Measurements from ENCODE around the gene CREB5. TPM values are rescaled to one million over a fixed set of nuclear protein-coding genes. Genes with fewer than 3 reads are reported as not detected.

CREB5 gene
- polyA plus RNA-seq, 1 donor from 2014 or later: 3.7 TPM

GRCh38 chr7:28571405-28571804 is 159.1 kb downstream of the CREB5 start:
- no peak overlapping the region for H3K9ac ChIP-seq (ENCODE audit: low read length)
- no peaks in the 10 kb centered on the region for H3K27me3 ChIP-seq (ENCODE audit: insufficient read depth, low read depth, low read length)
- H3K36me3 ChIP-seq (ENCODE audit: insufficient read depth, low read length): no peaks in the 10 kb centered on the region
- TF ChIP-seq RAD21 (conservative IDR thresholded peaks at IDR 0.05): no peak
- no peak for TF ChIP-seq SMC3 (conservative IDR thresholded peaks at IDR 0.05; ENCODE audit: poor library complexity)
- TF ChIP-seq TAF1 (IDR thresholded peaks at IDR 0.05; ENCODE audit: low read depth): no peak
- TF ChIP-seq EP300 (conservative IDR thresholded peaks at IDR 0.05; ENCODE audit: poor library complexity, severe bottlenecking): no peak
- TF ChIP-seq POLR2AphosphoS5 (IDR thresholded peaks at IDR 0.05): no peak
- TF ChIP-seq MXI1 (conservative IDR thresholded peaks at IDR 0.05; ENCODE audit: poor library complexity, severe bottlenecking): no peak
- no peak for TF ChIP-seq EZH2 (IDR thresholded peaks at IDR 0.05; ENCODE audit: borderline replicate concordance, insufficient read depth, low read length, poor library complexity, severe bottlenecking)
- TF ChIP-seq REST (IDR thresholded peaks at IDR 0.05; ENCODE audit: borderline replicate concordance): no peak
- no peak for TF ChIP-seq CTCF (IDR thresholded peaks at IDR 0.05; ENCODE audit: poor library complexity, severe bottlenecking)
- no peaks in the 10 kb centered on the region for H4K20me1 ChIP-seq (ENCODE audit: insufficient read depth)
- H3F3A ChIP-seq (ENCODE audit: insufficient read depth, low read length, poor library complexity, severe bottlenecking): no peaks in the 10 kb centered on the region
- no peak overlapping the region for H3K4me3 ChIP-seq (ENCODE audit: low read length)
- no peaks in the 10 kb centered on the region for H3K79me2 ChIP-seq (replicated peaks; ENCODE audit: insufficient read depth, low read length)
- H3K9me3 ChIP-seq (ENCODE audit: low read length): no peaks in the 10 kb centered on the region
- H3K9me2 ChIP-seq (ENCODE audit: insufficient read depth, low read length): no peaks in the 10 kb centered on the region
- no peak overlapping the region for H3K4me2 ChIP-seq (ENCODE audit: low read length)
- no peak overlapping the region for H2AFZ ChIP-seq (ENCODE audit: low read depth, low read length)
- H3K27ac ChIP-seq (ENCODE audit: low read length): no peak overlapping the region

- Histone ChIP-seq H3K9me3 (ENCODE audit: low read length) (no peaks in the 10 kb centered on the region), H3K79me2 (replicated peaks; ENCODE audit: insufficient read depth, low read length) (no peaks in the 10 kb centered on the region), H3K4me3 (ENCODE audit: low read length) (no peak overlapping the region), H4K20me1 (ENCODE audit: insufficient read depth) (no peaks in the 10 kb centered on the region), H3K9ac (ENCODE audit: low read length) (no peak overlapping the region), H3K4me2 (ENCODE audit: low read length) (no peak overlapping the region), H3F3A (ENCODE audit: insufficient read depth, low read length, poor library complexity, severe bottlenecking) (no peaks in the 10 kb centered on the region), H2AFZ (ENCODE audit: low read depth, low read length) (no peak overlapping the region), H3K27ac (ENCODE audit: low read length) (no peak overlapping the region), H3K36me3 (ENCODE audit: insufficient read depth, low read length) (no peaks in the 10 kb centered on the region), H3K9me2 (ENCODE audit: insufficient read depth, low read length) (no peaks in the 10 kb centered on the region), H3K27me3 (ENCODE audit: insufficient read depth, low read depth, low read length) (no peaks in the 10 kb centered on the region)
- TF ChIP-seq SMC3 (conservative IDR thresholded peaks at IDR 0.05; ENCODE audit: poor library complexity): no peak
- TF ChIP-seq TAF1 (IDR thresholded peaks at IDR 0.05; ENCODE audit: low read depth): no peak
- TF ChIP-seq MXI1 (conservative IDR thresholded peaks at IDR 0.05; ENCODE audit: poor library complexity, severe bottlenecking): no peak
- TF ChIP-seq RAD21 (conservative IDR thresholded peaks at IDR 0.05): no peak
- no peak for TF ChIP-seq EP300 (conservative IDR thresholded peaks at IDR 0.05; ENCODE audit: poor library complexity, severe bottlenecking)
- no peak for TF ChIP-seq POLR2AphosphoS5 (IDR thresholded peaks at IDR 0.05)
- no peak for TF ChIP-seq REST (IDR thresholded peaks at IDR 0.05; ENCODE audit: borderline replicate concordance)
- TF ChIP-seq CTCF (IDR thresholded peaks at IDR 0.05; ENCODE audit: poor library complexity, severe bottlenecking): no peak
- no peak for TF ChIP-seq EZH2 (IDR thresholded peaks at IDR 0.05; ENCODE audit: borderline replicate concordance, insufficient read depth, low read length, poor library complexity, severe bottlenecking)
Observed at GRCh38 chr7:28572321-28573058, 160.2 kb downstream of the CREB5 start.
